ENCODE measurements around the gene EFTUD2. TPM values are rescaled to one million over a fixed set of nuclear protein-coding genes. Genes with fewer than 3 reads are reported as not detected.

Gene EFTUD2
- total and polyA plus RNA-seq, 2 donors (not counting 1 experiment from before 2014, with no cell fraction given): 88.0 to 154 TPM

DNA sequence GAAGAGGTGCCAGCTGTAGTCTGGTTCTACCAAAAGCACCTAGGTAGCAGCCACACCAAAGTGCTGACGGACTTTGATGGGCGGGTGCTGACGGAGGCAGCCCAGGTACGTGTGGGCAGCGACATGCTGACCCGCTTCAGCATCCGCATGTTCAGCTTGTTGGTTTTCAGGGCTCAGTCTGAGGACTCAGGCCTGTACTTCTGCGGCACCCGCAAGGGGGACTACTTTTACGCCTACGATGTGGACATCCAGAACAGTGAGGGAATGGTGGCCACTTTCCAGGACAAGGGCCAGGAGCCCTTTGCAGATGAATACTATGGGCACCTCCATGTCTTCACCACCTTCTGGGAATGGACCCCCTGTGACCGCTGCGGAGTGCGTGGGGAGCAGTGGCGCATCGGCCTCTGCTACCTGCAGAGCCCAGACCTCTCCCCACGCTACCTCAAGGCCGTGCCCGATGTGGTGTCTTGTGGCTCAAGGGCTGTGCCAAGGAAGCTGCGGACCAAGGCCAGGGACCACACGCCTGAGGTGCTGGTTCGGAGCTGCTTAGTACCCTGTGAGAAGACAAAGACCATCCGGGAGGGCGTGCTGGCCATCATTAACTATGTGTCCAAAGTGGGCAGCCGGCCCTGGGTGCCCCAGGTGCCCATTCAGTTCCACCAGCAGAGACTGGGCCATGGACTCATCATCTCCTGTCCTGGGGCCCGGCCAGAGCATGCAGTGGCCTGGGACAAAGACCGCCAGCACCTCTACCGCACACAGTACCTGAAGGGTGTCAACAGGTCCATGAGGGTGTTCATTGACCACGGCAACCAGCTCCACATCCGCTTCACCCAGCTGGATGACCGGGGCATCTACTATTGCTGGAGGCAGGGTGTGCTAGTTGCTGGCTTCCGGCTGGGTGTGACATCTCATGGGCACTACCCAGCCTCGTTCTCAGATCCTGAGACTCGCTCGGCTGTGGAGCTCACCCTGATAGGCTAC is 5.0 kb upstream of the EFTUD2 start:
- H3K27ac ChIP-seq (ENCODE audit: insufficient read depth, low read length): no peak overlapping the region
- H3K27me3 ChIP-seq (ENCODE audit: control insufficient read depth, insufficient read depth, low read length): no peaks in the 10 kb centered on the region
- no peak overlapping the region for H3K4me3 ChIP-seq (replicated peaks in 1 of 4; ENCODE audit: control extremely low read depth in 1 of 4, insufficient read depth in 1 of 4, low read depth in 3 of 4, low read length in 4 of 4)
- H3K9me3 ChIP-seq (ENCODE audit: control insufficient read depth, insufficient read depth, low read depth, low read length): no peaks in the 10 kb centered on the region
- no peak overlapping the region for H2AFZ ChIP-seq (ENCODE audit: low read length)
- H4K20me1 ChIP-seq (ENCODE audit: control insufficient read depth, extremely low read depth, insufficient read depth, low read length): no peaks in the 10 kb centered on the region
- no peaks in the 10 kb centered on the region for H3K36me3 ChIP-seq (ENCODE audit: control insufficient read depth, insufficient read depth, low read length)
- no peak overlapping the region for H3K9ac ChIP-seq (ENCODE audit: insufficient read depth, low read length)
- no peak overlapping the region for H3K4me2 ChIP-seq (ENCODE audit: extremely low read depth, insufficient read depth, low read length)
- TF ChIP-seq, protein P1, sequence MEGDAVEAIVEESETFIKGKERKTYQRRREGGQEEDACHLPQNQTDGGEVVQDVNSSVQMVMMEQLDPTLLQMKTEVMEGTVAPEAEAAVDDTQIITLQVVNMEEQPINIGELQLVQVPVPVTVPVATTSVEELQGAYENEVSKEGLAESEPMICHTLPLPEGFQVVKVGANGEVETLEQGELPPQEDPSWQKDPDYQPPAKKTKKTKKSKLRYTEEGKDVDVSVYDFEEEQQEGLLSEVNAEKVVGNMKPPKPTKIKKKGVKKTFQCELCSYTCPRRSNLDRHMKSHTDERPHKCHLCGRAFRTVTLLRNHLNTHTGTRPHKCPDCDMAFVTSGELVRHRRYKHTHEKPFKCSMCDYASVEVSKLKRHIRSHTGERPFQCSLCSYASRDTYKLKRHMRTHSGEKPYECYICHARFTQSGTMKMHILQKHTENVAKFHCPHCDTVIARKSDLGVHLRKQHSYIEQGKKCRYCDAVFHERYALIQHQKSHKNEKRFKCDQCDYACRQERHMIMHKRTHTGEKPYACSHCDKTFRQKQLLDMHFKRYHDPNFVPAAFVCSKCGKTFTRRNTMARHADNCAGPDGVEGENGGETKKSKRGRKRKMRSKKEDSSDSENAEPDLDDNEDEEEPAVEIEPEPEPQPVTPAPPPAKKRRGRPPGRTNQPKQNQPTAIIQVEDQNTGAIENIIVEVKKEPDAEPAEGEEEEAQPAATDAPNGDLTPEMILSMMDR (conservative IDR thresholded peaks at IDR 0.05 in 1 of 2, IDR thresholded peaks at IDR 0.05 in 1 of 2; ENCODE audit: low read depth in 1 of 2, low read length in 2 of 2): no peak
- no peak for TF ChIP-seq EZH2 (IDR thresholded peaks at IDR 0.05; ENCODE audit: low read length, missing control alignments)
- H3K79me2 ChIP-seq (ENCODE audit: control insufficient read depth, insufficient read depth, low read length): no peaks in the 10 kb centered on the region
- peaks cover 33% of the 10 kb centered on the region for H3K4me1 ChIP-seq (ENCODE audit: control insufficient read depth, extremely low read depth, insufficient read depth, low read length)
- DNase-seq (ENCODE audit: low read depth in 2 of 2): no peak

DNA sequence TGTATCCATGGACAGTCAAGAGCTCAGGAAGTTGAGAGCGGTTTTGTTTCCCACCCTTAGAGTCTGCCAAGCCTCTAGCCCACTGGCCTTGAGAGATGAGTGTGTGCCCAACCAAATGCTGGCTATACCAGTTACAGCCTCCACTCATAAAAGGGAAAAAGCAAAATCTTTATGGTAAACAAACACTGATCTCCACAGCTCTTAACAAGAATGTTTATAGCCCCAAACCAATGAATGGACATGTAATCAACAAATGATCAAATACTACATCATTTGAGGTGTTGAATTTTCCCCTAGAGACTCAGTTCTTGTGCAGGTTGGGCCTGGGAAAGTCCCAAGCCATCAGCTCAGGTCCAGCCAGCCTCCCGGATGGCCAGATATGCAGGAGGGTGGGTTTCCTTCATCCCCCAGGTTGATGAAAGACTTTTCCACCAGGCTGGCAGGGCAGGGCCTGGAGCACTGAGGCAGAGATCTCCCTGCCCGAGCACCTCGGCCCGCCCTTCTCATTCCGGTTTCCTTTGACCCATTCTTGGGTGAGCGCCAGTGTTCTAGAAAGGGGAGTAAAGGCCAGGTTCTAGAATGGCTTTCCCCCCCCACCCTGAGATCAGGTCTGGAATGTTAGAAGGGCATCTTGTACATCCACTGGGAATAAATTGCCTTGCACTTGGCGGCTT is 3.9 kb upstream of the EFTUD2 start:
- Histone ChIP-seq H3K27me3 (ENCODE audit: control insufficient read depth, insufficient read depth, low read length) (no peaks in the 10 kb centered on the region), H3K9me3 (ENCODE audit: control insufficient read depth, insufficient read depth, low read depth, low read length) (no peaks in the 10 kb centered on the region), H3K79me2 (ENCODE audit: control insufficient read depth, insufficient read depth, low read length) (peaks cover 11% of the 10 kb centered on the region), H2AFZ (ENCODE audit: low read length) (no peak overlapping the region), H3K9ac (ENCODE audit: insufficient read depth, low read length) (no peak overlapping the region), H3K36me3 (ENCODE audit: control insufficient read depth, insufficient read depth, low read length) (no peaks in the 10 kb centered on the region), H3K4me2 (ENCODE audit: extremely low read depth, insufficient read depth, low read length) (no peak overlapping the region), H3K4me3 (replicated peaks in 1 of 4; ENCODE audit: control extremely low read depth in 1 of 4, insufficient read depth in 1 of 4, low read depth in 3 of 4, low read length in 4 of 4) (no peak overlapping the region), H3K27ac (ENCODE audit: insufficient read depth, low read length) (no peak overlapping the region), H3K4me1 (ENCODE audit: control insufficient read depth, extremely low read depth, insufficient read depth, low read length) (peaks cover 33% of the 10 kb centered on the region), H4K20me1 (ENCODE audit: control insufficient read depth, extremely low read depth, insufficient read depth, low read length) (no peaks in the 10 kb centered on the region)
- no peak for DNase-seq (ENCODE audit: low read depth in 2 of 2)
- TF ChIP-seq EZH2 (IDR thresholded peaks at IDR 0.05; ENCODE audit: low read length, missing control alignments): no peak
- TF ChIP-seq, protein P1 (conservative IDR thresholded peaks at IDR 0.05 in 1 of 2, IDR thresholded peaks at IDR 0.05 in 1 of 2; ENCODE audit: low read depth in 1 of 2, low read length in 2 of 2): no peak

DNA sequence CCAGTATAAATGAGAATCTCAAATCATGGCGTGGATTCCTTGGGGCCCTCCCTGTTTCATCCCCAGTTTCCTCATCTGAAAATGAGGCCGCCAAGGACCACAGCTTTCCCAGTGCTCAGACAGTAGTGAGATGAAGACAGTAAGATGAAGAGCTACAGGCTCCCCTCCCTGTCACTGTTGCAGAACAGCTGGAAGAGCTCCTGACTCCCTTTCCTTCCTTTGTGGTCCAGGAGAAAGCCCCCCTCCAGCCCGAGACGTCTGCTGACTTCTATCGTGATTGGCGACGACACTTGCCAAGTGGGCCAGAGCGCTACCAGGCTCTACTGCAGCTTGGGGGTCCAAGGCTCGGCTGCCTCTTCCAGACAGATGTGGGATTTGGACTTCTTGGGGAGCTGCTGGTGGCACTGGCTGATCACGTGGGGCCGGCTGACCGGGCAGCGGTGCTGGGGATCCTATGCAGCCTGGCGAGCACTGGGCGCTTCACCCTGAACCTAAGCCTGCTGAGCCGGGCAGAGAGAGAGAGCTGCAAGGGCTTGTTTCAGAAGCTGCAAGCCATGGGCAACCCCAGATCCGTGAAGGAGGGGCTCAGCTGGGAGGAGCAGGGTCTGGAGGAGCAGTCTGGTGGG is 3.0 kb upstream of the EFTUD2 start:
- Histone ChIP-seq H3K79me2 (ENCODE audit: control insufficient read depth, insufficient read depth, low read length) (peaks cover 20% of the 10 kb centered on the region), H4K20me1 (ENCODE audit: control insufficient read depth, extremely low read depth, insufficient read depth, low read length) (no peaks in the 10 kb centered on the region), H3K36me3 (ENCODE audit: control insufficient read depth, insufficient read depth, low read length) (no peaks in the 10 kb centered on the region), H3K9ac (ENCODE audit: insufficient read depth, low read length) (no peak overlapping the region), H2AFZ (ENCODE audit: low read length) (no peak overlapping the region), H3K27me3 (ENCODE audit: control insufficient read depth, insufficient read depth, low read length) (no peaks in the 10 kb centered on the region), H3K4me1 (ENCODE audit: control insufficient read depth, extremely low read depth, insufficient read depth, low read length) (peaks cover 33% of the 10 kb centered on the region), H3K4me3 (replicated peaks in 1 of 4; ENCODE audit: control extremely low read depth in 1 of 4, insufficient read depth in 1 of 4, low read depth in 3 of 4, low read length in 4 of 4) (no peak overlapping the region), H3K4me2 (ENCODE audit: extremely low read depth, insufficient read depth, low read length) (no peak overlapping the region), H3K27ac (ENCODE audit: insufficient read depth, low read length) (no peak overlapping the region), H3K9me3 (ENCODE audit: control insufficient read depth, insufficient read depth, low read depth, low read length) (no peaks in the 10 kb centered on the region)
- no peak for DNase-seq (ENCODE audit: low read depth in 2 of 2)
- TF ChIP-seq EZH2 (IDR thresholded peaks at IDR 0.05; ENCODE audit: low read length, missing control alignments): no peak
- TF ChIP-seq, protein P1 (conservative IDR thresholded peaks at IDR 0.05 in 1 of 2, IDR thresholded peaks at IDR 0.05 in 1 of 2; ENCODE audit: low read depth in 1 of 2, low read length in 2 of 2): no peak

All from fibroblast of lung (primary cell).